IPS-NIHi7 (cell line): Measurements from ENCODE around the gene FTHL17.
A peak's percentile ranks its signal among the peaks of the same experiment; 100 is the strongest.

ENCODE experiments used
- DNase-seq: peaks from one replicate; pipeline ENCODE4 v3.0.0; 2012; ENCODE audit warnings: mixed read lengths; ENCODE audit errors: extremely low spot score

The FTHL17 gene

GRCh38 chrX:31038575-31039326 lies 33.1 kb downstream of the FTHL17 start:
- DNase-seq = peak; percentile 57

- DNase-seq = peak; percentile 75
Measured at GRCh38 chrX:31036895-31037294, 34.9 kb downstream of the FTHL17 start.

GRCh38 chrX:31027351-31027750 lies 44.5 kb downstream of the FTHL17 start:
- DNase-seq = no peak

- no peak for DNase-seq
Measured at GRCh38 chrX:31024866-31025265, 47.0 kb downstream of the FTHL17 start.

GRCh38 chrX:31021537-31021936 lies 50.3 kb downstream of the FTHL17 start:
- no peak for DNase-seq
